WI38 (cell line): Measurements from ENCODE around the gene OR52N5.

Source experiments
- H3K4me3 ChIP-seq: 2 replicates; pipeline ENCODE4 v1.5.1; 2011; ENCODE audit warnings: low read depth, mild to moderate bottlenecking, control low read depth, low read length
- CTCF ChIP-seq: IDR thresholded peaks from 2 replicates; pipeline ENCODE4 v1.5.1; 2012; ENCODE audit warnings: low read depth, mild to moderate bottlenecking, control low read depth, low read length

Gene OR52N5

GRCh38 chr11:5808500-5809121 is 25.5 kb upstream of the OR52N5 start, which contains the start of gene OR52N2:
Gene OR52N2, plus strand, starts transcription at chr11:5808924. Its CDS starts 11,412 bp downstream, at chr11:5820336.
- peak; percentile 77 for TF ChIP-seq CTCF
- peak within 1 kb of the TSS; percentile 70 for H3K4me3 ChIP-seq

GRCh38 chr11:5807580-5807979 is 24.4 kb upstream of the OR52N5 start:
- no peak overlapping the region for H3K4me3 ChIP-seq
- TF ChIP-seq CTCF, result no peak

- no peak for TF ChIP-seq CTCF
- no peak overlapping the region for H3K4me3 ChIP-seq
These were observed 20.8 kb upstream of the OR52N5 start for GRCh38 chr11:5803982-5804381.

GRCh38 chr11:5796541-5796940 is 13.4 kb upstream of the OR52N5 start:
- no peak for TF ChIP-seq CTCF
- no peak overlapping the region for H3K4me3 ChIP-seq

GRCh38 chr11:5791165-5791564 is 8.0 kb upstream of the OR52N5 start, which contains the start of gene OR52N1:
Gene OR52N1, minus strand, starts transcription at chr11:5791265. Its CDS starts 2,449 bp downstream, at chr11:5788816.
- no peak for TF ChIP-seq CTCF
- no peak within 1 kb of the TSS for H3K4me3 ChIP-seq

- no peak overlapping the region for H3K4me3 ChIP-seq
- no peak for TF ChIP-seq CTCF
These were observed 16.1 kb downstream of the OR52N5 start for GRCh38 chr11:5767056-5767455.

- no peak within 1 kb of the TSS for H3K4me3 ChIP-seq
- no peak for TF ChIP-seq CTCF
These were observed 29.2 kb downstream of the OR52N5 start, which contains the start of gene OR52N4 for GRCh38 chr11:5753943-5754342. Gene OR52N4, plus strand, starts transcription at chr11:5754243. Its CDS starts 498 bp downstream, at chr11:5754741.
